Ureter (tissue), 1 donor: ENCODE data around the gene MEOX2. TPM values are rescaled to one million over a fixed set of nuclear protein-coding genes. Genes with fewer than 3 reads are reported as not detected.

ENCODE experiments used
- total RNA-seq: library from RNA; stranded (reverse); gene quantifications from one replicate; pipeline ENCODE4 v1.2.4, GENCODE V29; 2023
- donor health status: DM: yes; HTN: yes; CAD: no.

MEOX2 gene
- total RNA-seq, 1 donor from 2014 or later: 5.6 TPM

Other genes with a start within 250 kb of the MEOX2 start
- gene AGMO, start 124.7 kb downstream of the MEOX2 start, total RNA-seq: 6.8 TPM